HG03196 (cell line): Measurements from ENCODE around the gene PLEKHG1.

Experiments used
- ATAC-seq: cut with Tn5 transposase; IDR thresholded peaks from one replicate; pipeline ENCODE4 v1.9.1; 2021; ENCODE audit not compliant: unreplicated experiment

The PLEKHG1 gene

DNA sequence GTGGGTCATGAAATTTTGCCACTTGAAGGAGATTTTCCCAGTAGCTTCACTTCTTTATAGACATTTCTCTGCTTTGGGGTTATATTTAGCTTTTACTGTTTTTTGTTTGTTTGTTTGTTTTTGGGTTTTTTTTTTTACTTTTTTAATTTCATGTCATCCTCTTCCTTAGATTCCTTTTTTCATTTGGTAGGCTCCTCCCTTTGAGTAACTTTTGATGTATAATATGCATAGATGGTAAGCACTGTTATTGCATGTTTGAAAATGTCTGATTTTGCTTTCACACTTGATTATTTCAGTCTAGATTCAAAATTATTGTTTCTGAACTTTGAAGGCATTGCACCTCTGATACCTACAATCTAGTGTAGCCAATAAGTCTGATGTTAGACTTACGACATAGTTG lies 37.6 kb downstream of the PLEKHG1 start:
- no peak for ATAC-seq

DNA sequence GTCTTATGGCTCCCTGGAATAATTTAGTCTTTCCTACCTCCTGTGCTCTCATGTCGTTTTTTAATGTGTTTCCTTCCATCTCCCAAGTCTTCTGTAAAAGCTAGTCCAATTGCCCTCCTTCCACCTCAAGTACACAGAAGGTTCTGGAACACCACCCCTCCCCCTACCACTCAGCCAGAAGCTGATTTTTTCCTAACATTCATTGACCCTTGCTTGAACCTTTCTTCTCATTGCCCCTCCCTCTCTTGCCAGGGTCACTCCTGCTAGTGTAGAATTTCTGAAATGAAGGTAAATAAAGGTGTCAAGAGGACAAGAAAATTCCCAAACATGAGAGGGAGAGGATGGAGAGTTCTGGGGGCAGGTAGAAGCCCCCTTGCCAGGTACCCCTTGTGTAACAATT lies 38.6 kb downstream of the PLEKHG1 start:
- no peak for ATAC-seq

DNA sequence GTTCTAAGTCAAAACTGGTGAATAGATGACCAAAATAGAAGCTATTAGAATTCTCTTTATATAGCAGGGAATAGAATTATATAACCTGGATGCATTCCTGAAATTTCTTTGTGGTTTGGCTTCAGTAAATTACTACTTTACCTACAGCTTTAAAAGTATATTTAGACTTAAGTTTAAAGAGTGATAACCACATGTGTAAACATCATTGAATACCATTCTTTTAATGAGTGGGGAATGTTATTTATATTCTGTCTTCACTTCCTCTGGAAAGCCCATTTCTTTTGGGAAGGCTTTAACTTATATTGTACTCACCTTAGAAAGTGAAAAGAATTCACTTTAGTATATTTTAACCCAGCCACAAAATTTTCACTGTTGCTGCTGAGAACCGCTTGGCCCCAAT lies 39.1 kb downstream of the PLEKHG1 start:
- ATAC-seq: no peak

DNA sequence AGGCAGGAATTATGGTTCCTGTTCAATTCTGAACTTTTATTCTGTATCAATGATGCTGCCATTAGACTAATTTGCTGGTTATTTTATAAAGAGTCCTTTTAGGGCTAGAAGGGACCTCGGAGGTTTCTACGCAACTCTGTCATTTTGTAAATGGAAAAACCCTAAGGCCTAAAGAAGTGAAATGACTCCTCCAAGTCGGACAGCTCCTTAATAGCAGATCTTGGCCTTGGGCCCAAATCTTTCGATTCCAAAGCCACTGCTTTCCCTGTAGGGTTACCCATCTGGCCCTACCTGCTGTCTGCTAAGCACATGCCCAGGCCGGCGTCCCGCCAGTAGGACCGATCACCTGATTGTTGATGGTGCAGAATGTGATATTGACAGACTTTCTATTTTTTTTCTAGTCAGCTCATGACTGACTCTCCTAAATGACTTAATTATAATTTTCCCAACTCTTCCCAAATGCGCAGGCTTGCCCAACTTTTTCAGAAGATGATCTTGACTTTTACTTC lies 40.2 kb downstream of the PLEKHG1 start:
- ATAC-seq: no peak

DNA sequence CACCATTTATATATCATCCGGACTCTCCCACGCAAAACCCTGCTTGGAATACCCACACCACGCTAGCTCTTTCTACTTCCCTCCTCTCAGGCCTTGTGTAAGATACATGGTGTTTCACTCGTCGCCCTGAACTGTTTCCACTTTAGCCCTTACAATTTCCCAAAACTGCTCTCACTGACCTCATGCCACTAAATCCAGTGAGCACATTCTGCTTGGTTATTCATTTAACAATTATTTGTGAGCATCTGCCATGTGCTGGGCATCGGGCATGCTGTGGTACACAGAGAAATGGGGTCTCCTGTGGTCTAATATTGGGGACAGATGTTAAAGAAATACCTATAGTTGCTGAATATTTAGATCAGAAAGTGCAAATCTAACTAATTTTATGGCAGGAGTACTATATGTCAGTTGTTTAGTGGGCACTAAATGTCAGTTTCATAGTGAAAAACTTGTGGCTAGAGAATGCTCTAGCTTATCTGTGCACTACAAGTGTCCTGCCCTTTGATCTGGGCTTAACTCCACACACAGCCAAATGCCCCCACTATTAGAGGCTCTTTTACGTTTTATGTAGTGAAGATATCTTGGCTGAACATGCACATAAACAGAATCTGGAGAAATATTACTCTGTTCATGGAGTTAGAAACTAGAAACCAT lies 41.0 kb downstream of the PLEKHG1 start:
- ATAC-seq: no peak

DNA sequence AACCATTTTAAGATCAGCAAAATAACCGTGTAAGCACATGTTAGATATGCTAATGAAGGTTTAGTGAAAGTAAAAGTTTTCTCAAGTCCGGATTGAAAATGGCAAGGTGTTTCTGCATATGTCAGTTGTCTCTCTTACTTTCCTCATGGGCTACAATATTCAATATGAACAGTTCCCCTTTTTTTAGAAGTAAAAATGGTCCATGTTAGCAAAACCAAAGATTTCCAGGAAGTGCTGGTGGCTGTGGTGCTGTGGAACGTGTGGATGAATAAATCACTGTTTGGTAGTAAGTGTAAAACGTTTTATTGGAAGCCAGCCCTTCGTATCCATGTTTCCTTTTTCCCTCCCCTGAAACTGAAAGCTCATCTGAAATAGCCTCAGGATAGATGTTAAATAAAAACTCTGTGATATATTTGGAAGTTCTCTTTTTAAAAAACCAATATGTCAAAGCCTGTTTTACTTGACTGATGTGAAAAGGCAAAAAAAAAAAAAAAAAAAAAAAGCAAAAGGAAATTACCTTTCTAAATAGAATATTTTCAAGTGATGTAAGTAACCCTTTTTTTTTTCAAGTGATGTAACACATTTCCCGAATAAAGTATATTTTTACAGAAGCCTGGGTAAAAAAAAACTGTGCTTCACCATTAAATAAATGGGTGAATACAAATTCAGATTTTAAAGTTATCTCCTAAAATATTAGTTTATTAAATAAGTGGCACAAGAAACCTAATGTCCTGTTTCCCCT lies 41.9 kb downstream of the PLEKHG1 start:
- ATAC-seq: no peak

DNA sequence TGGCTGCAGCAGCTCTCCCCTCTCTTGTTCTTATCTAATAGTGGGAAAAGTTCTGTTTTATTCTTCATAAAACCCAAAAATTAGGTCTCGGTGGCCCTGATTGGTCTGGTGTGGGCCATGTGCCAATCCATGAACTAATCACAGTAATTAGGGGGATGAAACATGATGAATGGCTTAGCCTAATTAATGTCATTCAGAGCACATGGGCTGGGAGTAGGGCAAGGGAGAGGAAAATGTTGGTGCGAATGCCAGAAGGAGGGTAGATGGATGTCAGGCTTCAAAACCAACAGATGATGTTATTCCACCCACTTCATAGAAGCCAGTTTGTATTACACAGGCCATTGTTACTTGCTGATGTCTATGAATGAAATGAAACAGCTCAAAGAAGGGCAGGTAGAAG lies 46.5 kb downstream of the PLEKHG1 start:
- no peak for ATAC-seq

DNA sequence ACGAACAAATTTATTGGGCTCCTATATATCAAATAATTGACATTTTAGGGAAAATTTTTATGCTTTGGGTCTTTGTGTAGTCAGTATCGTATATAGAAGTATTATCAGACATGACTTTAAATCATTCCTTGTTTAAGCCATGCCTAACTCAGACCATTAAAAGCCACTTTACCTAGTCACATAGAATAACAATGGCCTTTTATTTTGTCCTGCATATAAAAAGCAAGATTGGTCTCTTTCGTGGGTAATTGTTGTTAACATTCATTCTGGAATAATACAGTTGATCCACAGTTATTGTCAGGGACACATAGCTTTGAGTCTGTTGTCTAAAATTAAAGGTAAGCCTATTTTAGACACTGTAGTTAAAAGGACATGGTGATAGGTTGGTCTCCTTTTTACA lies 47.4 kb downstream of the PLEKHG1 start:
- ATAC-seq: no peak
